Liver (tissue), 9 donors: ENCODE measurements around the gene SLC39A12. TPM values are rescaled to one million over a fixed set of nuclear protein-coding genes. Genes with fewer than 3 reads are reported as not detected.

Experiments used
- DNase-seq: peaks from one replicate; pipeline ENCODE4 v3.0.0-alpha.2; 2017; ENCODE audit warnings: low spot score
- H3K27ac ChIP-seq, 2 donors: one replicate each; pipeline ENCODE4 v1.7.0; 2013; ENCODE audit warnings: inconsistent platforms in 2 of 2, low read length in 2 of 2, control low read depth in 1 of 2, low read depth in 1 of 2, mild to moderate bottlenecking in 1 of 2
- H3K27me3 ChIP-seq, 4 donors: one replicate each; pipeline versions ENCODE4 v1.6.1 to v1.7.0; 2013; ENCODE audit warnings: low read length in 3 of 4, inconsistent platforms in 1 of 4, mild to moderate bottlenecking in 1 of 4, moderate library complexity in 1 of 4; ENCODE audit not compliant: control insufficient read depth in 4 of 4, insufficient read depth in 4 of 4
- H3K36me3 ChIP-seq, 4 donors: one replicate each; pipeline versions ENCODE4 v1.6.1 to v1.7.0; 2013; ENCODE audit warnings: low read length in 3 of 4, mild to moderate bottlenecking in 3 of 4, low read depth in 1 of 4, moderate library complexity in 1 of 4; ENCODE audit not compliant: control insufficient read depth in 4 of 4, insufficient read depth in 3 of 4
- H3K4me1 ChIP-seq, 4 donors: one replicate each; pipeline versions ENCODE4 v1.6.1 to v1.7.0; 2013; ENCODE audit warnings: low read length in 3 of 4, mild to moderate bottlenecking in 3 of 4, moderate library complexity in 1 of 4; ENCODE audit not compliant: control insufficient read depth in 4 of 4, insufficient read depth in 4 of 4
- H3K4me3 ChIP-seq, 3 donors: one replicate each; pipeline versions ENCODE4 v1.6.1 to v1.7.0; 2013; ENCODE audit warnings: low read length in 3 of 3, control low read depth in 1 of 3, low read depth in 1 of 3, mild to moderate bottlenecking in 1 of 3
- H3K9ac ChIP-seq, 2 donors: one replicate each; pipeline ENCODE4 v1.7.0; 2013; ENCODE audit warnings: low read length in 2 of 2, mild to moderate bottlenecking in 2 of 2, moderate library complexity in 2 of 2, control low read depth in 1 of 2, low read depth in 1 of 2
- H3K9me3 ChIP-seq, 4 donors: one replicate each; pipeline versions ENCODE4 v1.6.1 to v1.7.0; 2013; ENCODE audit warnings: low read length in 3 of 4; ENCODE audit not compliant: control insufficient read depth in 4 of 4
- ATF3 ChIP-seq: IDR thresholded peaks from 2 replicates; pipeline ENCODE4 v1.6.1; 2016; ENCODE audit warnings: antibody characterized with exemption
- CTCF ChIP-seq: fragments of 150-350 bp; IDR thresholded peaks from 2 replicates; pipeline ENCODE4 v1.5.1; 2017; ENCODE audit warnings: improper control_type of control experiment, low read depth, low read length; ENCODE audit not compliant: missing input control
- EGR1 ChIP-seq, 2 donors: IDR thresholded peaks; 2 replicates each; pipeline ENCODE4 v1.6.1; 2016 to 2018; ENCODE audit warnings: antibody characterized with exemption in 2 of 2, low read depth in 2 of 2
- HNF4G ChIP-seq: IDR thresholded peaks from 2 replicates; pipeline ENCODE4 v1.6.1; 2016; ENCODE audit warnings: antibody characterized with exemption
- JUND ChIP-seq, 2 donors: IDR thresholded peaks; 2 replicates each; pipeline ENCODE4 v1.6.1; 2016; ENCODE audit warnings: antibody characterized with exemption in 2 of 2
- MAX ChIP-seq: IDR thresholded peaks from 2 replicates; pipeline ENCODE4 v1.6.1; 2016; ENCODE audit warnings: antibody characterized with exemption
- NR2F2 ChIP-seq: IDR thresholded peaks from 2 replicates; pipeline ENCODE4 v1.6.1; 2016; ENCODE audit warnings: antibody characterized with exemption
- RAD21 ChIP-seq, 2 donors: IDR thresholded peaks; 2 replicates each; pipeline ENCODE4 v1.6.1; 2016; ENCODE audit warnings: antibody characterized with exemption in 2 of 2, mild to moderate bottlenecking in 2 of 2
- REST ChIP-seq: IDR thresholded peaks from 2 replicates; pipeline ENCODE4 v1.6.1; 2016; ENCODE audit warnings: antibody characterized with exemption, mild to moderate bottlenecking
- SP1 ChIP-seq: IDR thresholded peaks from 2 replicates; pipeline ENCODE4 v1.6.1; 2018; ENCODE audit warnings: antibody characterized with exemption, mild to moderate bottlenecking
- WGBS: extraction: QIAGEN DNeasy Blood & Tissue Kit; methylation state at CpG from one replicate; pipeline ENCODE4 v1.1.7; 2013; 5-methylcytosine and 5-hydroxymethylcytosine counted together
- polyA plus RNA-seq, 2 donors: library from polyadenylated mRNA; stranded (reverse) in 1 of 2; unstranded in 1 of 2; fragments of 200-250 nt in 1 of 2; fragments of >200 nt in 1 of 2; fragmentation: Nextera tagmentation in 1 of 2; extraction: Ambion mirVana in 1 of 2; gene quantifications; one replicate each; pipeline versions ENCODE4 v1.2.1 to v1.2.3, GENCODE V29; 2013 to 2015
- total RNA-seq, 2 donors: library from RNA; depleted of rRNA; stranded (reverse); fragments of >200 nt; gene quantifications; one replicate each; pipeline ENCODE4 v1.2.3, GENCODE V29; 2014
- donor health status: healthy.
- donor health status: healthy.
- donor health status: healthy.
- donor health status: healthy.
- donor health status: healthy.

The SLC39A12 gene
- total and polyA plus RNA-seq, 4 donors = 0.05 to 0.08 TPM; not detected in 2

- WGBS = 77% methylated on average over 5 of the region's 5 CpGs
- Histone ChIP-seq H3K27ac (no peak overlapping the region), H3K36me3 (no peaks in the 10 kb centered on the region)
Measured at GRCh38 chr10:17913604-17914003, 38.1 kb upstream of the SLC39A12 start.

More at GRCh38 chr10:17913604-17914003, 38.1 kb upstream of the SLC39A12 start:
- no peak for DNase-seq
- H3K9ac ChIP-seq = no peak overlapping the region
- peaks cover 0 to 3% (median under 1%) of the 10 kb centered on the region in 4 donors for H3K27me3 ChIP-seq
- H3K4me1 ChIP-seq = no peaks in the 10 kb centered on the region
- TF ChIP-seq MAX (no peak), CTCF (no peak), HNF4G (no peak), ATF3 (no peak), REST (no peak), NR2F2 (no peak), RAD21 (IDR thresholded peaks at IDR 0.05) (no peak), JUND (IDR thresholded peaks at IDR 0.05) (no peak), SP1 (no peak), EGR1 (IDR thresholded peaks at IDR 0.05; ENCODE audit: low read depth in 2 of 2) (no peak)
- H3K4me3 ChIP-seq = no peak overlapping the region
- peaks cover 0 to 1% (median 0%) of the 10 kb centered on the region in 4 donors for H3K9me3 ChIP-seq
